ENCODE measurements around the gene LRRC74A. TPM values are rescaled to one million over a fixed set of nuclear protein-coding genes. Genes with fewer than 3 reads are reported as not detected.
A peak's percentile ranks its signal among the peaks of the same experiment; 100 is the strongest.

The LRRC74A gene
- polyA plus RNA-seq, 1 donor, result 0.18 TPM

GRCh38 chr14:76810525-76810924 lies 15.7 kb upstream of the LRRC74A start:
- DNase-seq (ENCODE audit: low read depth), result no peak

- DNase-seq (ENCODE audit: low read depth), result no peak
These were observed 15.2 kb upstream of the LRRC74A start for GRCh38 chr14:76810953-76811400.

GRCh38 chr14:76811561-76811960 lies 14.6 kb upstream of the LRRC74A start:
- no peak for DNase-seq (ENCODE audit: low read depth)

DNA sequence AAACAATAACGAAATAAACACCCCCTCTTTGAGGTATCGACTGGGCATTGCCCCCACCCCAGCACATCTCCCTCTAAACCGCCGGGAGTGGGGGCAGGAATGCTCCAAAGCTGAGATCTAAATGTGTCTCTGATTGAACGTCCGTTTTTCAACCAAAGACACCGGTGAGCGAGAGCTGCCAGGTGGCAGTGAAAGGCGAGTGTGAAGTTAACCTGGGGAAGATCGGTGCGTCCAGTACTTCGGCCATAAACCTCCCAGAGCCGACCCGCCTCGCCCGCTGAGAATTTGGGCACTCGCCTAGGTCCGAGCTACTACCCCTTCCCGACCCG lies 14.2 kb upstream of the LRRC74A start:
- no peak for DNase-seq (ENCODE audit: low read depth)

DNA sequence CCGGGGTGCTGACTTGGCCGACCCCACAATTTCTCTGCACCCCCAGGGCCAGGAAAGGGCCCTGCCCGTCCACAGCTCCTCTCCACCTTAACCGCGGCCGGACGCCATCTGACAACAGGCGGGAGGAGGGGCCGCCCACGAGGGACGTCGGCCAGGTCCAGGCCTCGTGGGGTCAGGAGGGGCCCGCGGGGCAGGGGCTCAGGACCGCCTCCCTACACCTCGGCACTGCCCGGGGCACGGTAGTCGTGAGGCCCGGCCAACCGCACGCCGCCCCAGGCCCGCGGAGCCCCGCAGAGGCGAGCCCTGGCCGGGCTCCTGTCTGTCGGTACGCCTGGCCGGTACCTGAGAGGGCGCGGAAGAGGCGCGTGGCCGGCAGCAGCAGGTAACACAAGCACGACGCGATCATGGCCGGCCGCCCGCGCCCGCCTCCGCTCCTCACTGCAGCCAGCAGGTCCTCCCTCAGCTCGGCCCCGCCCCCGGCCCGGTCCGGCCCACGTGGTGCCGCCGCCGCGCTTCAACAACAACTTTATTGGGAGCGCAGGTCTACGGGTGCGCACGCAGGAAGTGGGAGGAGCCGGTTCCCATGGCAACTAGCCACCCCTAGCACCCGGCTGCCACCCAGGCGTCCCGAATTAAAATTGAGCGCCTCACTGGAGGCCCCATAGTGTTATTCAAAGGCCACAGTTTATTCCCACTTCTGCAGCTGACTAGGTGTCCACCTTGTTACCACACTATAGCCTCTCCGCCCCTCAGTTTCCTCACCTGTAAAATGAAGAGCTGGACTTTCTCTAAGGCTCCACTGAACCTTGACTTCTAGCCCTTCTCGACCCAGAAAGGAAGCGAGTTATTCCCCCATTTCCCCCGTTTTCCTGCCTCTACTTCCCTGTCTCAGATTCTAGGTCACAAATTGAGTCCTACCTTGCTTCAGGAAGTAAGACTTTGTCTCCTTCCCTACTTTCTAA lies 13.5 kb upstream of the LRRC74A start, which contains the start of gene ANGEL1:
Gene ANGEL1 (minus strand): TSS at position 461 of the 962 bp plus-strand sequence. CDS start 55 bp downstream, at position 406.
- peak; percentile 56 for DNase-seq (ENCODE audit: low read depth)

DNA sequence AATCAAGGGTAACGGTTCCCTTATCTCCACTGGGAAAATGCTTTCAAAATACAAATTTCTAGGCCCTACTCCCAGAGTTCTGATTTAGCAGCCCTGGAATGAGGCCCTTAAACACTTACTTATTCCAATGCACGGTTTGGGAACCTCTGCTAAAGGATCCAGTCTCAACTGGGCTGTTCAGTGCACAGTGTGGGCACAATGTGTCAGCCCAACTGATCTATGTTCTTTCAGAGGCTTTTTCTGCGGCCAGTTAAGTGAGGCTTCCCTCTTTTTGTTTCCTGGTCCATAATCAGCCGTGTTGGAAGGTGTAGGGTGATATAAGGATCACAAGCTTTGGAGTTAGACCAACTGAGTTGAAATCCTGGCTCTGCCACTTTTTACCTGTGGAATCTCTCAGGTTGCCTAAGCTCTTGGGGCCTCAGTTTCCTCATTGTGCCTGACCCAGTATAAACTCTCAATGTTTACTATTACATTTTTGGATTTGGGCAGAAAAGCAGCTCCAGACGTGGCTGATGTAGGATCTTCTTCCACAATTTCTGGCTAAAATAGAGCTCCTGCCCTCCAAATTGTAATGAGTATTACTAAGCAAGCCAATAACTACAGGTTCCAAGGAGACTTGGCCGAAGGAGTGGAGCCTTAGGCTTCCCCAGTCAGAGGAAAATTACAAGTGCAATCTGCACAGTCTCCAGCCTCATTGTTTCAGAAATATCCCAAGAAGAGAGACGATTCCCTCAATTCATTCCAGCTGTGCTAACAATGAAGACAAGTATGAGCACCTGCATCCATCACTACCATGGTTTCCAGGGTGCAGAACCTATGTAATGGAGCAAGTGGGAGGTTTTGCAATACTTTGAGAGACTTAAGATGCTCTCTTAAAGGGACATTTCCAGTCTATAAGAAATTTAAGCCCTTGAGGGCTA lies 11.2 kb upstream of the LRRC74A start:
- peak; percentile 95 for DNase-seq (ENCODE audit: low read depth)

DNA sequence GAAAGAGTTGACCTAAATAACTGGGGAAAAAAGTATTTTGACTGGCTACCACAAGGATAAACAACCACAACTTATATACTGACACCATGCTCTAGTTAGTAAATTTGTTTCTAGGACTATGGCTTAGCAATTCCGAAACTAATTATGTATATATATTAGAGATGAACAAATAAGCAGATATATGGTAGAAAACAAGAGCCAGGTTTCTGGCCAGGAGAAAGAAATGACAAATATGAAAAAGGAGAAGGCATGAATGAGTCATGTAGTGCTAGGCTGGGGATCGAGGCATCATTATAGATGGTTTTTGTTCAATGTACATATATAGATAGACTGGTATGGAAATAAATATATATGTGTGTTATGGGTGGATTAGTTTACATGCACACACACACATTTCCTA lies 5.5 kb upstream of the LRRC74A start:
- DNase-seq (ENCODE audit: low read depth), result no peak

GRCh38 chr14:76827696-76828296 lies 1.6 kb downstream of the LRRC74A start:
- DNase-seq (ENCODE audit: low read depth), result no peak

GRCh38 chr14:76828339-76829012 lies 2.3 kb downstream of the LRRC74A start:
- no peak for DNase-seq (ENCODE audit: low read depth)

DNA sequence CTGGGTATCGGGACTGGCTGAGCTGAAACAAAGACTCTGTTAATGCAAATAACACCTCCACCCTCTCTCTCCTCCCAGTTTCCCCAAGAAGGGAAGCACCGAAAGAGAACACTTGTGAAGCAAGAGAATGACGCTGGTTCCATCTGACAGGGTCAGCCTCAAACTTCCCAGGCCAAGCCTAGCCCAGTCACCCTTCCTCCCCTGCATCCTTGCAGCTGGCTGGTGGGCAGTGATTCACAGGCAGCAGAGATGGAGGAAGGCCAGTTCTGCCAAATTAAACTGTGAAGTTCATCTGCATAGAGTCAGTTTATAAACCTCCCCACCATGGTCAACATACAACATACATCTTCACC lies 2.8 kb downstream of the LRRC74A start:
- no peak for DNase-seq (ENCODE audit: low read depth)

DNA sequence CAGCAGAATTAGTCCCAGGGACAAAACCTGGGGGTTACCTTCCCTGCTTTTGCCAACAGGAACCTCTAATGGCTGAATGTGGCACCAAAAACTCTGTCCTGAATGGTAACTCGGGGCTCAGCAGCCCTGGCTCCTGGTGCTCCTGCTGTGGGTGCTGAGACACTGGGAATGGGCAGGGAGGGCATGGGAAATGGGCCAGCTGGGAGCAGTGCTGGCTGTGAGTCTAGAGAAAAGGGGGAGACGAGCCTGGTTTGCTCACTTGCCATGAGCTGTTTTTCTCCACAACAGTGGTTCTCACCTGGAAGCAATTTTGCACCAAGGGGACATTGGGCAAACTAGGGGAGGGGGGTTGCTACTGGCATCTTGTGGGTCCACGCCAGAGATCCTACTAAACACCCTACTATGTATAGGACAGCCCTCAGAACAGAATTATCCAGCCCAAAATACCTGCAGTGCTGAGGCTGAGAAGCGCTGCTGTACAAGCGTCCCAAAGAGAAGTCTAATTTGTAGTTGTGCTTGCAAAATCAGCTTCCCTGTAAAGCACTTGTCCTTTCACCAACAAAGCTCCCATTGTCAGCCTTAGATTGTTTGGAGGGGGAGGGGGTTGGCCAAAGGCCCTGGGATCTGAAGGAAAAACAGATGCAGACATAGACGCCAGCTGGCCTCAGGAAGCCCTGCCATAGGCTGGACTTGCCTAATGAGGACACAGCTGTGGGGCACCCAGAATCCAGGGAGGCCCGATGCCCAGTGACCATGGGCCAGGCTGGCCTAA lies 3.6 kb downstream of the LRRC74A start:
- peak; percentile 54 for DNase-seq (ENCODE audit: low read depth)

DNA sequence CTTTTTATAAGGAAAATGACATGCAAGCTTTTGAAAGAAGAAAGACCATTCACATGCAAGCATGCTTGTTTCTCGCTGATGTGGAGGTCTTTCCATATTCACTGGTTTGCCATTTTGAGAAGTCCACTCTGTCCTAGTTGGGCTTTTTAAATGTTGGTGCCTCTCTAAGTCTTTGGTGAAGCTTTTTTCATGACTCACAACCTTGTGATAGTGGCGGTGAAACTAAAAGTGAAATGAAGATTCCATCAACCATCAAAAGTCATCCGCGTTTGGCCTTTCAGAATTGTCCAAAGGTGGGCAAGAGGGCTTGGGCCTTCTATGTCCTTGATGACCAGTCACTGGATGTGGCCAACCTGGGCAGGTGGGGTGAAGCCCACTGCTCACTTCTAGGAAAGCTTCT lies 4.3 kb downstream of the LRRC74A start:
- DNase-seq (ENCODE audit: low read depth), result no peak

GRCh38 chr14:76832503-76832988 lies 6.3 kb downstream of the LRRC74A start:
- no peak for DNase-seq (ENCODE audit: low read depth)

GRCh38 chr14:76833011-76833410 lies 6.8 kb downstream of the LRRC74A start:
- no peak for DNase-seq (ENCODE audit: low read depth)

- no peak for DNase-seq (ENCODE audit: low read depth)
These were observed 8.0 kb downstream of the LRRC74A start for GRCh38 chr14:76834241-76834661.

DNA sequence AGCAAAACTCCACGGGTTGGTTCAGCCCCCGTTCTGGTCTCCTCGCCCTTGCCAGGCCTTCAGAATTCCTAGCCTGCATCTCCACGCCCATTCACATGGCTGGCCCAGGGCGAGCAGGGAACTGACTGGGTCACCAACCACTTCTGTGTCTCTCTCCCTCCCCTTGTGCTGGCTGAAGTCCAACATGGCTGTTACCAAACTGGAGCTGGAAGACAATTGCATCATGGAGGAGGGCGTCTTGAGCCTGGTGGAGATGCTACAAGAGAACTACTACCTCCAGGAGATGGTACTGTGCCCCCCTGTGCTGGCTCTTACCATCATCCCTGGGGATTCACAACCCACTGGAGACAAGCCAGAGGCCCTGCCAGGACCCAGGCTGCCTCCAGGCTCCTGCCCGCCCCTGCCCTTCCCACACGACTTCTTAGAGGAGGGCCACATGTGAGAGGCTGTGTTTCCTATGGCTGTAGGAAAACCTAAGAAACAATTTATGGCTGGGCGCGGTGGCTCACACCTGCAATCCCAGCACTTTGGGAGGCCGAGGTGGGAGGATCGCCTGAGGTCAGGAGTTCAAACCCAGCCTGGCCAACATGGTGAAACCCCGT lies 9.9 kb downstream of the LRRC74A start:
- DNase-seq (ENCODE audit: low read depth), result no peak

DNA sequence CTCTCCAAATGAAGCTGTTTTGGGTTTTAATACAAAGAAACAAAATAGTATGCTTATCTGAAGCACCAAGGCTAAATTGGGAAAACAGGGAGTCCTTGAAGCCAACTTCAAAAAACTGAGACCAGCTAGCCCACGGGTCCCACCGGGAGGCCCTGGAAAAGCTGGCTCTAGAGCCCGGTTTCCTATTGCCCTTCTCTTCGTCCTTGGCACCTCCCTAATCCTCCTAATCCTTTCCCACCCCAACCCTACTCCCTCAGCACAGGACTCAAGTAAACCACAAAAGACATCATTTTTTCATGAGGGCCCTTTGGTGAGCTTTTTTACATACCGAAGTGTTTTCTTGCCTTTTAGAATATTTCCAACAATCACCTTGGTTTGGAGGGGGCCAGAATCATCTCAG lies 11.3 kb downstream of the LRRC74A start:
- no peak for DNase-seq (ENCODE audit: low read depth)

DNA sequence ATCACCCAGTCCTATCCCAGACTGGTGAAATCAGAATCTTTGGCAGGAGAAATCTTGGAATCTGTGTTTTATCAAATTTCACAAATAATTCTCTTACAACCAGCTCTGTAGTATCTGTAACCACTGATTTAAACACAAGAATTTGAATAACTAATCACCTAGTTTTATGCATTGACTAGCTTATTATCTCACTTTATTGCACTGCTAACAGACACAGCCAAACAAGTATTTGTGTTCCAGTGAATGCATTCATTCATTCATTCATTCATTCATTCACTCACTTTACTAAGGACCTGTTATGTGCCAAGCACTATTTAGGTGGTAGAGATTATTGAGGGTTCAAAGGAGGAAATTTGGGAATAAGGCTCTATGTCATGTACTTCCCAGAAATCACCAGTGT lies 16.2 kb downstream of the LRRC74A start:
- DNase-seq (ENCODE audit: low read depth), result no peak

DNA sequence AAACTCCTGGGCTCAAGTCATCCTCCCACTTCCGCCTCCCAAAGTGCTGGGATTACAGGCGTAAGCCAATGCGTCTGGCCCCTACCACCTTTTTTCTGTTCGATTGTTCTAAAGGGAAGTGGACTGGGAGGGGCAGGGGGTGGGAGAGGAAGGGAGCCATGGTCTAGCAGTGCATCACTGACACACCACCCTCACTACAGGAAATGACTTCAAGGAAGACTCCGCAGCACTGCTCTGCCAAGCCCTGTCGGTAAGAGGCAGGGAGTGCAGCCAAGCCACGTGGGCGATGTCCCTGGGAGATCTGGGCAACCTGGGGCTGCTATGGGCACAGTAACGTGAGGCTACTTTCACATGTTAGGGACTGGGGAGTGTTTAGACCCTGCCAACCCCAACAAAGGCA lies 18.0 kb downstream of the LRRC74A start:
- DNase-seq (ENCODE audit: low read depth), result no peak
